Upper lobe of left lung (tissue), 4 donors: Measurements from ENCODE around the gene HLA-B.

ENCODE experiments used
- CTCF ChIP-seq, 6 experiments: fragments of 450-650 bp in 4 of 6; fragments of 200-600 bp in 2 of 6; sonication (generic) in 2 of 6; IDR thresholded peaks; one replicate each; pipeline ENCODE4 v1.5.1; 2016 to 2019; ENCODE audit warnings: antibody characterized with exemption in 6 of 6
- POLR2A ChIP-seq, 4 donors: fragments of 450-650 bp; IDR thresholded peaks; one replicate each; pipeline ENCODE4 v1.5.1; 2016 to 2017; ENCODE audit warnings: antibody characterized with exemption in 4 of 4, mild to moderate bottlenecking in 2 of 4
- POLR2AphosphoS5 ChIP-seq, 2 donors: sonication (generic); formaldehyde crosslinking; IDR thresholded peaks; one replicate each; pipeline ENCODE4 v1.5.1; 2017; ENCODE audit warnings: antibody characterized with exemption in 2 of 2

GRCh38 chr6:31396422-31397152 lies 39.6 kb upstream of the HLA-B start:
- TF ChIP-seq CTCF (IDR thresholded peaks at IDR 0.05), result peak; percentile 71 to 95 (median 84)
- TF ChIP-seq POLR2AphosphoS5 (IDR thresholded peaks at IDR 0.05), result no peak
- TF ChIP-seq POLR2A (IDR thresholded peaks at IDR 0.05), result no peak
